ENCODE measurements around the gene HERPUD1. TPM values are rescaled to one million over a fixed set of nuclear protein-coding genes. Genes with fewer than 3 reads are reported as not detected.

Gene HERPUD1
- total RNA-seq, 5 donors from 2014 or later (not counting 1 experiment from before 2014, with no cell fraction given) = 149 to 185 (median 167) TPM

GRCh38 chr16:56987692-56988091, 55.8 kb downstream of the HERPUD1 start:
- Histone ChIP-seq H3K27ac (ENCODE audit: low read length) (no peak overlapping the region), H3K36me3 (ENCODE audit: control insufficient read depth in 2 of 2, extremely low read depth in 1 of 2, insufficient read depth in 1 of 2, low read length in 1 of 2) (peaks cover 4 to 25% of the 10 kb centered on the region in 2 donors), H3K4me3 (ENCODE audit: control insufficient read depth in 1 of 2, extremely low read depth in 1 of 2, low read length in 1 of 2) (peak overlapping the region in 1 of 2 donors; percentile 93), H3K4me1 (ENCODE audit: control insufficient read depth in 1 of 2, extremely low read depth in 1 of 2, insufficient read depth in 2 of 2, low read length in 2 of 2) (peaks cover 31 to 85% of the 10 kb centered on the region in 2 experiments), H3K9me3 (no peaks in the 10 kb centered on the region), H3K27me3 (replicated peaks in 1 of 2; ENCODE audit: control insufficient read depth in 2 of 2, extremely low read depth in 1 of 2, insufficient read depth in 2 of 2, low read length in 1 of 2) (no peaks in the 10 kb centered on the region)
- Mint-ChIP-seq H3K27ac (peak overlapping the region; percentile 98 to 100), H3K36me3 (peaks cover 23% of the 10 kb centered on the region), H3K27me3 (no peaks in the 10 kb centered on the region), H3K4me3 (peak overlapping the region; percentile 99 to 100 (median 99)), H3K4me1 (peaks cover 63 to 80% (median 78%) of the 10 kb centered on the region in 3 donors), H3K9me3 (no peaks in the 10 kb centered on the region)
- ChIA-PET POLR2A (no interaction called here), CTCF (interaction anchor here (0.5 to 0.6 kb wide), 2 partner anchors 53 to 123 kb away, joined by 3 to 7 read pairs; no protein-coding TSS in a partner anchor)
- no peak for ATAC-seq (replicated peaks in 1 of 4)
- WGBS (ENCODE audit: insufficient coverage) = 100% methylated on average over 1 of the region's 2 CpGs
- DNase-seq = no peak

- peaks cover 25% of the 10 kb centered on the region for H3K36me3 Mint-ChIP-seq
- no peak for ATAC-seq (replicated peaks in 1 of 4)
- no CpG with 5 or more reads among the region's 6 CpGs for WGBS (ENCODE audit: insufficient coverage)
Observed at GRCh38 chr16:56988161-56988947, 56.4 kb downstream of the HERPUD1 start.

GRCh38 chr16:56988948-56989945, 57.3 kb downstream of the HERPUD1 start, which contains the start of gene NLRC5:
TSS of gene NLRC5 (plus strand) at chr16:56989557. CDS start at chr16:57020713, 31,156 bp downstream.
- peak within 1 kb of the TSS; percentile 93 to 98 for H3K4me3 ChIP-seq (ENCODE audit: control insufficient read depth in 1 of 2, extremely low read depth in 1 of 2, low read length in 1 of 2)
- Mint-ChIP-seq H3K27me3 (no peaks in the 10 kb centered on the region), H3K27ac (peak within 1 kb of the TSS; percentile 98 to 100), H3K36me3 (peaks cover 28% of the 10 kb centered on the region), H3K4me1 (peaks cover 63 to 87% (median 82%) of the 10 kb centered on the region in 3 donors), H3K9me3 (no peaks in the 10 kb centered on the region), H3K4me3 (peak within 1 kb of the TSS; percentile 99 to 100 (median 99))
- no peaks in the 10 kb centered on the region for H3K9me3 ChIP-seq
- H3K27ac ChIP-seq (ENCODE audit: low read length) = peak within 1 kb of the TSS; percentile 85
- peaks cover 4 to 20% of the 10 kb centered on the region in 2 donors for H3K36me3 ChIP-seq (ENCODE audit: control insufficient read depth in 2 of 2, extremely low read depth in 1 of 2, insufficient read depth in 1 of 2, low read length in 1 of 2)
- POLR2A ChIA-PET = interaction anchor here (0.6 to 1.2 kb wide), 5 partner anchors 10 to 57 kb away, joined by 3 to 6 read pairs (median 3); no protein-coding TSS in a partner anchor
- no peaks in the 10 kb centered on the region for H3K27me3 ChIP-seq (replicated peaks in 1 of 2; ENCODE audit: control insufficient read depth in 2 of 2, extremely low read depth in 1 of 2, insufficient read depth in 2 of 2, low read length in 1 of 2)
- under 1% methylated on average over 55 of the region's 64 CpGs for WGBS (ENCODE audit: insufficient coverage)
- ATAC-seq (replicated peaks in 1 of 4) (peak; percentile 88 to 93 (median 90)), DNase-seq (peak; percentile 74 to 94 (median 91))
- CTCF ChIA-PET = interaction anchor here (0.5 to 1.2 kb wide), 8 partner anchors 10 to 538 kb away, joined by 3 to 5 read pairs (median 4); partner anchors contain the start of genes NUDT21 (in 1 of the 2) and OGFOD1 (in 1 of the 2)
- H3K4me1 ChIP-seq (ENCODE audit: control insufficient read depth in 1 of 2, extremely low read depth in 1 of 2, insufficient read depth in 2 of 2, low read length in 2 of 2) = peaks cover 40 to 80% of the 10 kb centered on the region in 2 experiments

More at GRCh38 chr16:56988161-56988947, 56.4 kb downstream of the HERPUD1 start:
- no peaks in the 10 kb centered on the region for H3K27me3 Mint-ChIP-seq
- peaks cover 62 to 84% (median 80%) of the 10 kb centered on the region in 3 donors for H3K4me1 Mint-ChIP-seq
- Histone ChIP-seq H3K27me3 (replicated peaks in 1 of 2; ENCODE audit: control insufficient read depth in 2 of 2, extremely low read depth in 1 of 2, insufficient read depth in 2 of 2, low read length in 1 of 2) (no peaks in the 10 kb centered on the region), H3K4me3 (ENCODE audit: control insufficient read depth in 1 of 2, extremely low read depth in 1 of 2, low read length in 1 of 2) (peak overlapping the region; percentile 93 to 98), H3K27ac (ENCODE audit: low read length) (peak overlapping the region; percentile 85), H3K4me1 (ENCODE audit: control insufficient read depth in 1 of 2, extremely low read depth in 1 of 2, insufficient read depth in 2 of 2, low read length in 2 of 2) (peaks cover 38 to 82% of the 10 kb centered on the region in 2 experiments), H3K9me3 (no peaks in the 10 kb centered on the region), H3K36me3 (ENCODE audit: control insufficient read depth in 2 of 2, extremely low read depth in 1 of 2, insufficient read depth in 1 of 2, low read length in 1 of 2) (peaks cover 4 to 27% of the 10 kb centered on the region in 2 donors)
- ChIA-PET POLR2A (interaction anchor here in 1 of 2 donors (1.1 kb wide), 1 partner anchor 19 kb away, joined by 6 read pairs; no protein-coding TSS in a partner anchor), CTCF (interaction anchor here (0.5 to 0.6 kb wide), 2 partner anchors 54 to 122 kb away, joined by 3 to 7 read pairs; no protein-coding TSS in a partner anchor)
- H3K9me3 Mint-ChIP-seq = no peaks in the 10 kb centered on the region
- no peak for DNase-seq
- H3K27ac Mint-ChIP-seq = peak overlapping the region; percentile 98 to 100
- H3K4me3 Mint-ChIP-seq = peak overlapping the region; percentile 99 to 100 (median 99)

GRCh38 chr16:56989988-56990387, 58.0 kb downstream of the HERPUD1 start:
- peaks cover 63 to 86% (median 82%) of the 10 kb centered on the region in 3 donors for H3K4me1 Mint-ChIP-seq
- Histone ChIP-seq H3K27me3 (replicated peaks in 1 of 2; ENCODE audit: control insufficient read depth in 2 of 2, extremely low read depth in 1 of 2, insufficient read depth in 2 of 2, low read length in 1 of 2) (no peaks in the 10 kb centered on the region), H3K27ac (ENCODE audit: low read length) (peak overlapping the region; percentile 85), H3K9me3 (no peaks in the 10 kb centered on the region), H3K4me3 (ENCODE audit: control insufficient read depth in 1 of 2, extremely low read depth in 1 of 2, low read length in 1 of 2) (peak overlapping the region; percentile 93 to 98), H3K4me1 (ENCODE audit: control insufficient read depth in 1 of 2, extremely low read depth in 1 of 2, insufficient read depth in 2 of 2, low read length in 2 of 2) (peaks cover 40 to 81% of the 10 kb centered on the region in 2 experiments), H3K36me3 (ENCODE audit: control insufficient read depth in 2 of 2, extremely low read depth in 1 of 2, insufficient read depth in 1 of 2, low read length in 1 of 2) (peaks cover 4 to 20% of the 10 kb centered on the region in 2 donors)
- DNase-seq = no peak
- no CpG with 5 or more reads among the region's 7 CpGs for WGBS (ENCODE audit: insufficient coverage)
- no peaks in the 10 kb centered on the region for H3K9me3 Mint-ChIP-seq
- peaks cover 27% of the 10 kb centered on the region for H3K36me3 Mint-ChIP-seq
- ChIA-PET CTCF (interaction anchor here (0.5 to 1.2 kb wide), 8 partner anchors 9 to 539 kb away, joined by 3 to 5 read pairs (median 4); partner anchors contain the start of genes NUDT21 (in 1 of the 2) and OGFOD1 (in 1 of the 2)), POLR2A (interaction anchor here in 1 of 2 donors (0.7 to 1.2 kb wide), 2 partner anchors 9 to 20 kb away, joined by 3 to 6 read pairs; no protein-coding TSS in a partner anchor)
- H3K4me3 Mint-ChIP-seq = peak overlapping the region; percentile 99 to 100 (median 99)
- no peak for ATAC-seq (replicated peaks in 1 of 4)
- no peaks in the 10 kb centered on the region for H3K27me3 Mint-ChIP-seq
- H3K27ac Mint-ChIP-seq = peak overlapping the region; percentile 98 to 100

GRCh38 chr16:56990407-56991286, 58.7 kb downstream of the HERPUD1 start:
- peak overlapping the region; percentile 99 to 100 (median 99) for H3K4me3 Mint-ChIP-seq
- Histone ChIP-seq H3K4me3 (ENCODE audit: control insufficient read depth in 1 of 2, extremely low read depth in 1 of 2, low read length in 1 of 2) (peak overlapping the region; percentile 93 to 98), H3K4me1 (ENCODE audit: control insufficient read depth in 1 of 2, extremely low read depth in 1 of 2, insufficient read depth in 2 of 2, low read length in 2 of 2) (peaks cover 39 to 81% of the 10 kb centered on the region in 2 experiments), H3K27me3 (replicated peaks in 1 of 2; ENCODE audit: control insufficient read depth in 2 of 2, extremely low read depth in 1 of 2, insufficient read depth in 2 of 2, low read length in 1 of 2) (no peaks in the 10 kb centered on the region), H3K9me3 (no peaks in the 10 kb centered on the region), H3K27ac (ENCODE audit: low read length) (peak overlapping the region; percentile 85), H3K36me3 (ENCODE audit: control insufficient read depth in 2 of 2, extremely low read depth in 1 of 2, insufficient read depth in 1 of 2, low read length in 1 of 2) (peaks cover 4 to 20% of the 10 kb centered on the region in 2 donors)
- ChIA-PET CTCF (interaction anchor here (0.6 to 0.8 kb wide), 2 partner anchors 22 to 109 kb away, joined by 6 read pairs; no protein-coding TSS in a partner anchor), POLR2A (interaction anchor here in 1 of 2 donors (1.0 kb wide), 1 partner anchor 20 kb away, joined by 3 read pairs; no protein-coding TSS in a partner anchor)
- peak overlapping the region; percentile 98 to 100 for H3K27ac Mint-ChIP-seq
- ATAC-seq (replicated peaks in 1 of 4) = no peak
- no peak for DNase-seq
- WGBS (ENCODE audit: insufficient coverage) = 8% methylated on average over 4 of the region's 16 CpGs
- H3K4me1 Mint-ChIP-seq = peaks cover 63 to 84% (median 82%) of the 10 kb centered on the region in 3 donors
- H3K9me3 Mint-ChIP-seq = no peaks in the 10 kb centered on the region
- H3K36me3 Mint-ChIP-seq = peaks cover 30% of the 10 kb centered on the region
- no peaks in the 10 kb centered on the region for H3K27me3 Mint-ChIP-seq
